ENCODE measurements around the gene IFI27L1. TPM values are rescaled to one million over a fixed set of nuclear protein-coding genes. Genes with fewer than 3 reads are reported as not detected.
A peak's percentile ranks its signal among the peaks of the same experiment; 100 is the strongest.

The IFI27L1 gene
- total and polyA plus RNA-seq, 2 of the 13 experiments (the other 11 are each of a cell fraction or from before 2014, with no cell fraction given): 11.9 to 19.0 TPM

- Histone ChIP-seq H2AFZ (ENCODE audit: low read length) (no peak overlapping the region), H3K4me1 (ENCODE audit: insufficient read depth, low read length) (peaks cover 42% of the 10 kb centered on the region), H3K9ac (ENCODE audit: insufficient read depth, low read depth, low read length) (no peak overlapping the region), H4K20me1 (ENCODE audit: insufficient read depth, low read length) (no peaks in the 10 kb centered on the region), H3K27me3 (ENCODE audit: control insufficient read depth in 1 of 2, insufficient read depth in 2 of 2, low read length in 2 of 2) (peaks cover 2 to 24% of the 10 kb centered on the region in 2 experiments; a peak in 3 of 5 replicates), H3K27ac (ENCODE audit: extremely low read length, insufficient read depth, low read length) (no peak overlapping the region), H3K9me3 (ENCODE audit: low read length) (no peaks in the 10 kb centered on the region), H3K36me3 (replicated peaks in 1 of 2; ENCODE audit: control insufficient read depth in 1 of 2, insufficient read depth in 2 of 2, low read length in 2 of 2) (no peaks in the 10 kb centered on the region), H3K79me2 (ENCODE audit: insufficient read depth, low read length) (no peaks in the 10 kb centered on the region), H3K4me2 (ENCODE audit: low read depth, low read length) (no peak overlapping the region), H3K4me3 (replicated peaks in 1 of 3; ENCODE audit: insufficient read depth in 1 of 3, low read depth in 2 of 3, low read length in 3 of 3) (no peak overlapping the region)
- BruUV-seq (replicated peaks): no TSS peak
- ChIA-PET CTCF (ENCODE audit: low intra/inter-chr PET ratio, low total read pairs) (interaction anchor here (1.3 kb wide), 1 partner anchor 106 kb away, joined by 5 read pairs; no protein-coding TSS in a partner anchor), POLR2A (no interaction called here)
- ATAC-seq (no peak), DNase-seq (ENCODE audit: low spot score) (no peak), FAIRE-seq (no peak)
- in situ Hi-C loops (cut with HindIII; ENCODE audit: extremely low pct_ligation_motif_present, low pct_unique_long_range_greater_than_20kb): no loop called here
- intact Hi-C loops (cut with micrococcal nuclease; ENCODE audit: unreplicated experiment): no loop called here
- 4% methylated on average over 1 of the region's 1 CpG for WGBS (ENCODE audit: low lambda C conversion rate)
- TF ChIP-seq MAFF (IDR thresholded peaks at IDR 0.05; ENCODE audit: low read depth, low read length): peak; percentile 50; the same call in 1 of the 2 replicates
- peak; percentile 49 to 75 for TF ChIP-seq MAFK (conservative IDR thresholded peaks at IDR 0.05 in 1 of 2, IDR thresholded peaks at IDR 0.05 in 1 of 2; ENCODE audit: low read length in 2 of 2)
- no peak for TF ChIP-seq ZNF354B (CRISPR knock-in tag; IDR thresholded peaks at IDR 0.05)
Measured at GRCh38 chr14:94142836-94143235, 61.7 kb downstream of the IFI27L1 start.

- H3K27ac ChIP-seq (ENCODE audit: extremely low read length, insufficient read depth, low read length): no peak overlapping the region
- in situ Hi-C loops (cut with HindIII; ENCODE audit: extremely low pct_ligation_motif_present, low pct_unique_long_range_greater_than_20kb): no loop called here
- H3K4me3 ChIP-seq (replicated peaks in 1 of 3; ENCODE audit: insufficient read depth in 1 of 3, low read depth in 2 of 3, low read length in 3 of 3): no peak overlapping the region
- intact Hi-C loops (cut with micrococcal nuclease; ENCODE audit: unreplicated experiment): no loop called here
- no peak for FAIRE-seq
- peak; percentile 88 for ATAC-seq
- no peak overlapping the region for H3K4me2 ChIP-seq (ENCODE audit: low read depth, low read length)
- POLR2A ChIA-PET: no interaction called here
- no peaks in the 10 kb centered on the region for H4K20me1 ChIP-seq (ENCODE audit: insufficient read depth, low read length)
- H3K4me1 ChIP-seq (ENCODE audit: insufficient read depth, low read length): peaks cover 41% of the 10 kb centered on the region
- TF ChIP-seq ZFY (CRISPR knock-in tag; IDR thresholded peaks at IDR 0.05) (no peak), TEAD3 (CRISPR knock-in tag; optimal IDR thresholded peaks at IDR 0.05; ENCODE audit: borderline replicate concordance) (peak; percentile 55), RAD21 (CRISPR knock-in tag; IDR thresholded peaks at IDR 0.05) (peak; percentile 11; the same call in 1 of the 2 replicates), CBX2 (IDR thresholded peaks at IDR 0.05; ENCODE audit: low read depth, low read length) (no peak), CBX2 (CRISPR knock-in tag; IDR thresholded peaks at IDR 0.05; ENCODE audit: low read depth) (no peak), CTCF (CRISPR knock-in tag; IDR thresholded peaks at IDR 0.05) (peak; percentile 64), STAG1 (CRISPR knock-in tag; IDR thresholded peaks at IDR 0.05) (peak; percentile 61), KLF13 (CRISPR knock-in tag; IDR thresholded peaks at IDR 0.05) (no peak), SMC3 (IDR thresholded peaks at IDR 0.05; ENCODE audit: low read length) (peak; percentile 32; the same call in 1 of the 2 replicates)
- H3K79me2 ChIP-seq (ENCODE audit: insufficient read depth, low read length): no peaks in the 10 kb centered on the region
- H3K9ac ChIP-seq (ENCODE audit: insufficient read depth, low read depth, low read length): no peak overlapping the region
- CTCF ChIA-PET (ENCODE audit: low intra/inter-chr PET ratio, low total read pairs): interaction anchor here (1.3 kb wide), 1 partner anchor 106 kb away, joined by 5 read pairs; no protein-coding TSS in a partner anchor
- BruUV-seq (replicated peaks): no TSS peak
- no peaks in the 10 kb centered on the region for H3K9me3 ChIP-seq (ENCODE audit: low read length)
- no peaks in the 10 kb centered on the region for H3K36me3 ChIP-seq (replicated peaks in 1 of 2; ENCODE audit: control insufficient read depth in 1 of 2, insufficient read depth in 2 of 2, low read length in 2 of 2)
- peak; percentile 28 for DNase-seq (ENCODE audit: low spot score)
- 18% methylated on average over 3 of the region's 3 CpGs for WGBS (ENCODE audit: low lambda C conversion rate)
- no peak overlapping the region for H2AFZ ChIP-seq (ENCODE audit: low read length)
- H3K27me3 ChIP-seq (ENCODE audit: control insufficient read depth in 1 of 2, insufficient read depth in 2 of 2, low read length in 2 of 2): peaks cover 2 to 20% of the 10 kb centered on the region in 2 experiments; a peak in 3 of 5 replicates
Measured at GRCh38 chr14:94143239-94143638, 62.1 kb downstream of the IFI27L1 start.
